A549 (cell line): ENCODE measurements around the gene ENTPD8.

Source experiments
- CEBPB ChIP-seq, 2 experiments: fragments of >200 bp in 1 of 2; sonication (Bioruptor Twin) in 1 of 2; formaldehyde crosslinking in 1 of 2; IDR thresholded peaks; 2 replicates each; pipeline ENCODE4 v1.6.1; 2012 to 2016
- CTCF ChIP-seq: fragments of >200 bp; sonication (Bioruptor Twin); formaldehyde crosslinking; IDR thresholded peaks from 3 replicates; pipeline ENCODE4 v1.5.1; 2016
- HEYL ChIP-seq: fragments of 250-450 bp; sonication (Bioruptor Pico); IDR thresholded peaks from 2 replicates; pipeline ENCODE4 v1.8.0; 2021; ENCODE audit warnings: mild to moderate bottlenecking, moderate library complexity
- TP53 ChIP-seq: fragments of 250-450 bp; sonication (Bioruptor Pico); IDR thresholded peaks from 2 replicates; pipeline ENCODE4 v1.5.0; 2021; ENCODE audit warnings: mild to moderate bottlenecking, moderate library complexity

- TF ChIP-seq HEYL (CRISPR knock-in tag) (no peak), TP53 (CRISPR knock-in tag) (no peak), CEBPB (IDR thresholded peaks at IDR 0.05) (no peak), CTCF (no peak)
Observed at GRCh38 chr9:137421838-137422603, 19.1 kb downstream of the ENTPD8 start.
